A673 (cell line): ENCODE data around the gene PCED1B.

ENCODE experiments used
- CTCF ChIP-seq: fragments of 300-800, 200-600 bp; sonication (generic); conservative IDR thresholded peaks from 2 replicates; pipeline ENCODE4 v1.5.1; 2017; ENCODE audit warnings: low read depth, mild to moderate bottlenecking, antibody characterized with exemption, low read length, moderate library complexity, mixed read lengths
- EZH2 ChIP-seq: fragments of 200-600 bp; sonication (generic); IDR thresholded peaks from 2 replicates; pipeline ENCODE4 v1.6.1; 2017; ENCODE audit warnings: borderline replicate concordance, low read depth, mild to moderate bottlenecking, mixed read lengths, antibody characterized with exemption, low read length; ENCODE audit not compliant: poor library complexity, severe bottlenecking

DNA sequence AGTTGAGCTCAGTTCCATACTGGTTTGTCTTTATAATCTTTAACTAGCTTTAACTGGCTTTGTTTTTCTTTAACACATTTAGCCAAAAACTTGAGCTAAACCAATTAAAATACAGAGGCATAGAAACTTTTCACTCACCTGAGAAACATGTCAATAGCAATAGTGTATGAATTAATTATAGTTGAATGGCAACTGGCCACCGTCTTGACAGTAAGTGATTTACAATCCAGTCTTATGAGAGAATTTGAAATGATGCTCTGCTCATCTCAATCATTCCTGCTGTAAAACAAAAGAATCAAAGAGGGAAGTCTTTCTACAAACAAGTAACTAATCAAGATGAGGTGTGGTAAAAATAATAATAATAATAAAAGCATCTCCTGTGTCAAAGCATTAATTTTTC, 86.9 kb downstream of the PCED1B start:
- TF ChIP-seq EZH2 (no peak), CTCF (no peak)
